Left colon (tissue), 2 donors: Measurements from ENCODE around the gene DOCK6. TPM values are rescaled to one million over a fixed set of nuclear protein-coding genes. Genes with fewer than 3 reads are reported as not detected.
A peak's percentile ranks its signal among the peaks of the same experiment; 100 is the strongest.

Experiments
- ATAC-seq: fragments of 200-7000 bp; cut with Tn5 transposase; one replicate; pipeline ENCODE4 v1.9.1; 2020; ENCODE audit warnings: mild to moderate bottlenecking, moderate library complexity
- DNase-seq, 2 donors: peaks; one replicate each; pipeline ENCODE4 v3.0.0-alpha.2; 2020
- intact Hi-C, 2 donors: fragments of 100-400 bp; cut with DNase I in 1 of 2; cut with micrococcal nuclease in 1 of 2; formaldehyde crosslinking; loops; one replicate each; pipeline versions ENCODE4 v1.11.2 to v1.14.0; 2022; cut with DNase I, micrococcal nuclease
- total RNA-seq, 2 donors: library from RNA; stranded (reverse); fragmentation: NEBNext Ultra II Directional; extraction: Animal tissue kit (Norgen Biotek cat#: 25700); gene quantifications; one replicate each; pipeline ENCODE4 v1.2.1, GENCODE V29; 2021
- donor health status: DM: no; HTN: no; CAD: no.
- donor health status: DM: yes; HTN: yes; CAD: no.

The DOCK6 gene
- total RNA-seq, 2 donors from 2014 or later: 64.7 to 77.6 TPM

DNA sequence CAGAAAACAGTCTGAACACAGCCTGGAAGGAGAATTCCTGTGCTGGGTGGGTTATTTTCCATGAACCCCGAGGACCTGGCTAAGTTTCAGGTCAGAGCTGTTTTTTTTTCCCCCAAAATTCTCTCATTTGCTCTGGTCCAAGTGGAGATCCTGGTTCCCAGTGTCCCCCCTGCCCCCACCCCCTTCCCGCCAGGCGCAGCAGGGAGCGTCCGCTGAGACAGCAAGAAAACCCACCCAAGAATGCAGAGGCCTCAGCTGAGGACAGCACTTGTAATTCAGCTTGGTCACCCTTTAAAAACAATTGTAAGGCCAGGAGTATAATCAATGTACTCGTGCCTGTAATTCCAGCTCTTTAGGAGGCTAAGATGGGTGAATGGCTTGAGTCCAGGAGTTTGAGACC, 22.2 kb upstream of the DOCK6 start:
- intact Hi-C loops: no loop called here
- no peak for DNase-seq
- ATAC-seq: no peak

DNA sequence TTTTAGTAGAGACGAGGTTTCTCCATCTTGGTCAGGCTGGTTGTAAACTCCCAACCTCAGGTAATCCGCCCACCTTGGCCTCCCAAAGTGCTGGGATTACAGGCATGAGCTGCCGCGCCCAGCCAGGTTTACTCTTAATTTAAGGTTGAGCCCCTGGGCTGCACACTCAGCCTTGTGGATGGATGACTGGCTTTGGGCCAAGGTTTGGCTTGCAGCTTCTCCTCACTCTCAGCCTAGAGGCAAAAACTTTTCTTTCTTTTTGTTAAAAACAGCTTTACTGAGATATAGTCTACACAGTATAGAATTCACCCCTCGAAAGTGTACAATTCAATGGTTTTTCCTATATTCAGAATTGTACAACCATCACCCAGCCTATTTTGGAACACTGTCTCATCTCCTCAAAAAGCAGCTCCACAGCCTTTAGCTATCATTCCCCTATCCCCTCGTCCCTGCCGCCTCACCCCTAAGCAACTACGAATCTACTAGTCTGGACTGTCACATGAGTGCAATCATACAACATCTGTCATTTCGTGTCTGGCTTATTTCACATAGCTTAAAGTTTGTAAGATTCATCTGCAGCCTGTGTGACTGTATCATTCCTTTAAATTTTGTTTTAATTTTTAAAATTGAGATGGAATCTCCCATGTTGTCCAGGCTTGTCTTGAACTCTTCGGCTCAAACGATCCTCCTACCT, 19.2 kb upstream of the DOCK6 start:
- ATAC-seq (no peak), DNase-seq (no peak)
- intact Hi-C loops: no loop called here

DNA sequence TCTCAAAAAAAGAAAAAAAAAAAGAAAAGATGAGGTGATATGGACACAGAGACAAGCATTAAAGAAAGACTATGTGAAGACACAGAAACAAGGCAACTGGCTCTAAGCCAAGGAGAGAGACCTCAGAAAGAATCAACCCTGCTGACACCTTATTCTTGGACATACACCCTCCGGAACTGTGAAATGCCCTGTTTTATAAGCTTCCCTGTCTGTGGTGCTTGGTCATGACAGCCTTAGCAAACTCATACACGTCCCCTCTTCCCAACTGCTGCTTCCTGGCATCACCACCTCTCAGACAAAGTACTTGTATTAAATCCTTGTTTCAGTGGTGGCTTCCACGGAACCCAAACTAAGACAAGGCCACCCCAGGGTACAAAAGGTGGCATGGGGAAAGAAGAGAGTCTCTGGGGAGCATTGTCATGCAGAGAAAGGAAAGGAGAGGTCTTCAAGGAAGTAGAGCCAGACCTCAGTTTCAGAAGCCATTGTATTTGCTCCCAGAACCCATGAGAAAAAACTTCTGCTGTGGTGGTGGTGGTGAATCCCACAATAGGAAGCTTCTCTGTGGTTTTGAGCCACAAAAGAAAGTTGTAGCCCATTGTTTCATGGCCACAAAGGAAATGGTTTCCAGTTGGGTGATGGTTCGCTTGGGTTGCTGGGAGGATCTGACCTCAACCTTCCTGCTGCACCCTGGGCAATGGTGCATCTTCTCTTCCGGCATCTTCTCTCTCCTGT, 17.3 kb upstream of the DOCK6 start:
- DNase-seq: no peak
- intact Hi-C loops: no loop called here
- ATAC-seq: no peak

DNA sequence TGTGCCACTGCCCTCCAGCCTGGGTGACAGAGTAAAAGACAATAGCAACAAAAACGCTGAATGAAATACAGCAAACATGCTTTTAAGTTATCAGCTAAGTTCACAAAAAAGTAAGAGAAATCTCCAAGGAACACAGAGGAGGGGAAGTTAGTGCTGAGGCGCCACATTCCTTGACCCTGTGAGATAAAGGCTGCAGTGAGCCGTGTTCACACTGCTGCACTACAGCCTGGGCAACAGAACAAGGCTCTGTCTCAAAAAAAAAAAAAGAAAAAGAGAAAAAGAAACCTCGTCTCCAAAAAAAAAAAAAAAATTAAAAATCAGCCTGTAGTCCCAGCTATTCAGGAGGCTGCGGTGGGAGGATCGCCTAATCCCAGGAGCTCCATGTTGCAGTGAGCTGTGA, 16.3 kb upstream of the DOCK6 start:
- ATAC-seq (no peak), DNase-seq (no peak)
- intact Hi-C loops: no loop called here

DNA sequence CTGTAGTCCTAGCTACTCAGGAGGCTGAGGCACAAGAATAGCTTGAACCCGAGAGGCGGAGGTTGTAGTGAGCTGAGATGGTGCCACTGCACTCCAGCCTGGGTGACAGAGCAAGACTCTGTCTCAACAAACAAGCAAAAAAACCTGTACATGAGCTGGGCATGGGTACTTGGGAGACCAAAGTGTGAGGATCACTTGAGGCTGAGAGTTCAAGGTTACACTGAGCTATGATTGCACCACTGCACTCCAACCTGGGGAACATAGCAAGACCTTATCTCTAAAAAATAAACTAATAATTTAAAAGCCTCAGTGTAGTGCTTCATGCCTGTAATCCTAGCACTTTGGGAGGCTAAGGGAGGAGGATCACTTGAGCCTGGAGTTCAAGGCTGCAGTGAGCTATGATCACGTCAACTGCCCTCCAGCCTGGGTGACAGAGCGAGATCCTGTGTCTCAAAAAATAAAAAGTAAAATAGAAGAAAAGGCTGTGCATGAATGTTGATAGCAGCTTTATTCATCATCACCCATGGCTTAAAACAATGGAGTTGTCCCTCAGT, 12.3 kb upstream of the DOCK6 start:
- DNase-seq: no peak
- no peak for ATAC-seq
- intact Hi-C loops: no loop called here

DNA sequence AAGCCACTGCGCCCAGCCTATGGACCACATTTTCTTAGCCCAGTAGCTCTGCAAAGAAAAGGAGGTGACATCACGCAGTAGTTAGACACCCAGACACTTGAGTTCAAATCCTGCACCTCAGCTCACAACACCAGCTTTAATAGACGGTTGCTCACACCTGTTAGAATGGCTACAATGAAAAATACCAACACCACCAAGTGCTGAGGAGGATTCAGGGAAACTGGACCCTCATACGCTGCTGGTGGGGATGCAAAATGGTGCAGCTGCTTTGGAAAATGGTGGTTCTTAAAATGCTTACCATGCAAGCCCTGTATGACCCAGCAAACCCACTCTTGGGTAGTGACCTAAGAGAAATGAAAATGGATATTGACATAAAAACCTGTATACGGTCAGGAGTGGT, 11.7 kb upstream of the DOCK6 start:
- DNase-seq: no peak
- ATAC-seq: no peak
- intact Hi-C loops: no loop called here

DNA sequence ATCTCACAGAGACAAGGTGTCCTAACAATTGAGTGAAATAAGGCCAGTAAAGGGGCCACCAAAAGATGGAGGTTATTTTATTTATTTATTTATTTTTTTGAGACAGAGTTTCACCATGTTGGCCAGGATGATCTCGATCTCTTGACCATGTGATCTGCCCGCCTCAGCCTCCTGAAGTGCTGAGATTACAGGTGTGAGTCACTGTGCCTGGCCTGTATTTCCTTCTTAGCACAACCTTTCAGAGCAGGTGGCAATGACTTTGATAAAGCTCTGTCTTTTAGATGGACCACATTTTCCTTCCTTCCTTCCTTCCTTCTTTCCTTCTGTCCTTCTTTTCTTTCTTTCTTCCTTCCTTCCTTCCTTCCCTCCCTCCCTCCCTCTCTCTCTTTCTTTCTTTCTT, 11.0 kb upstream of the DOCK6 start:
- intact Hi-C loops: no loop called here
- no peak for ATAC-seq
- DNase-seq: no peak

DNA sequence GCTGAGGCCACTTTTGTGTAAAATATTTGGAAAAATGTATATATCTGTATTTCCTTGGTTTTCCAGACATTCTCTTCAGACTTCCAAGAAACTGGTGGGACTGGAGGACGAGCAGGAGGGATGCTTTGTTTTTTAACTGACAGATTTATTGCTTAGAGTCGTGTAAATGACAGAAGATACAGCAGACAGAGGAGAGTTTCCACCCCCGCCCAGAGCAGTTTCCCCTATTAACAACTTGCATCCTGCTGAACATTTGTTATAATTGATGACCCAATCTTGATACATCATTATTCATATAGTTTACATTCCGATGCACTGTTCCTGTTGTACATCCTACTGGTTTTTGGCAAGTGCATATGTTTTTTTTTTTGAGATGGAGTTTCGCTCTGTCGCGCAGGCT, 7.1 kb upstream of the DOCK6 start:
- no peak for ATAC-seq
- DNase-seq: no peak
- intact Hi-C loops: no loop called here

DNA sequence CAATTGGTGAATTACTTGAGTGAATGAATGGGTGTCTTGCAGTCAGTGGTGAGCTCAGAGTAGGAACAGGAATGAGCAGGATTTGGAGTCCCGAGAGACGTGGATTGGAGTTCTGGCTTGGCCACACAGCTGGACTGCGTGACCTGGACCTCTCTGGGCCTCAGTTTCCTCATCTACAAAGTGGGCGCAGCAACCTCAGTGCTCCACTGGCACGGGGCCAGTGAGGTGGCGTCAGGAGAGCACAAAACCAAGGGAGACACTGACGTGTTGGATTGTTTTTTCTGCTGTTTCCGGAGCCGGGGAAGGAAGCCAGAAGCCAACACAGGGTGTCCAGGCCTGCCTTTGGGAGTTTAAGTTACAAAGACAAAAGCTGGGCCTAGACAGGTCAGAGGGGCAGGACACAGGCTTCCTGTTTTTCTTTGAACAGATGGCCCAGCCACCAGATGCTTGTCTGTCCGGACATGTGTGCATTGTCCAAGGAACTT, 6.5 kb upstream of the DOCK6 start:
- no peak for ATAC-seq
- DNase-seq: peak; percentile 46 to 51
- intact Hi-C loops: no loop called here

DNA sequence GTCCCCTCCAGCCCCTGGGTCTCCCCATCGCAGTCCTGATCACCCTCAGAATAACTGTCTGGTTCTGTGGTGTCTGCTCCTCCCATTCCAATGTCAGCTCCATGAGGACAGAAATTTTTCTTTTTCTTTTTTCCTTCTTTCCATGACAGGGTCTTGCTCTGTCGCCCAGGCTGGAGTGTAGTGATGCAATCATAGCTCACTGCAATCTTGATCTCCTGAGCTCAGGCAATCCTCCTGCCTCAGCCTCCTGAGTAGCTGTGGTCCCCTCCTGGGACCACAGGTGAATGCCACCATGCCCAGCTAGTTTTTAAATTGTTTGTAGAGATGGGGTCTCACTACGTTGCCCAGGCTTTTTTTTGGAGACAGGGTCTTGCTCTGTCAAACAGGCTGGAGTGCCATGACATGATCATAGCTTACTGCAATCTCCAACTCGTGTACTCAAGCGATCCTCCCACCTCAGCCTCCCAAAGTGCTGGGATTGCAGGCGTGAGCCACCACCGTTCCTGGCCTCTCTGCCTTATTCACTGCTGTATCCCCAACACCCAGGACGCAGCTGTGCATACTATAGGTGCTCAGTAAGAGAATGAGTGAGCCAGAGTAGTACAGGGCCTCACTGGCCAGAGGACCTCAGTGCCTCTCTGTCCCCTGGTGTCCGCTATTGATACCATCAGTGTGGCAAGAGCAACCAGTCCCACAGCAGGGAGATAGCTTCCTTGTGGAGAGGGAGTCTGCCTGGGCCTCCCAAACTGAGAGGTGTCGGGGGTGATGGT, 5.2 kb upstream of the DOCK6 start:
- no peak for ATAC-seq
- no peak for DNase-seq
- intact Hi-C loops: no loop called here

DNA sequence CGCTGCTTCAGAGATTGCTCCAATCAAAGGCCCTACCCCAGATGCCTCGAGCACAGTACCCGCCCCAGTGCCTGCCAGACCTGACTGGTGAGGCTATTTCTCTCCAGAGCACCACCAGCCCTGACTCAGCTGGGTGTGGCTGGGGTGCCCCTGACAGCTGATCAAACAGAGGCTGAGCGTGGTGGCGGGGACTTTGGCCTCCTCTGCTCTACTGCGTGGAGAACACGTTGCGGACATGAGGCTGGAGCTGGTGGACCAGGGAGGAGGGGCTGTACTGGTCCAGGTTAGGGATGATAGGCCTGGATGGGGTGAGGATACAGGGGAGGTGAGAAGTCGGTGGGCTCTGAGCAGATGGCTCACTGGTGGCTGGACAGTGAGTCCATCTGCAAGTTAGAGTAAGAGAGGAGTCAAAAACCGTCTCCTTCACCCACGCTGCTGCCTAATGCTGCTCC, 3.5 kb upstream of the DOCK6 start:
- DNase-seq: peak; percentile 92 to 97
- ATAC-seq: peak; percentile 87
- intact Hi-C loops: no loop called here

DNA sequence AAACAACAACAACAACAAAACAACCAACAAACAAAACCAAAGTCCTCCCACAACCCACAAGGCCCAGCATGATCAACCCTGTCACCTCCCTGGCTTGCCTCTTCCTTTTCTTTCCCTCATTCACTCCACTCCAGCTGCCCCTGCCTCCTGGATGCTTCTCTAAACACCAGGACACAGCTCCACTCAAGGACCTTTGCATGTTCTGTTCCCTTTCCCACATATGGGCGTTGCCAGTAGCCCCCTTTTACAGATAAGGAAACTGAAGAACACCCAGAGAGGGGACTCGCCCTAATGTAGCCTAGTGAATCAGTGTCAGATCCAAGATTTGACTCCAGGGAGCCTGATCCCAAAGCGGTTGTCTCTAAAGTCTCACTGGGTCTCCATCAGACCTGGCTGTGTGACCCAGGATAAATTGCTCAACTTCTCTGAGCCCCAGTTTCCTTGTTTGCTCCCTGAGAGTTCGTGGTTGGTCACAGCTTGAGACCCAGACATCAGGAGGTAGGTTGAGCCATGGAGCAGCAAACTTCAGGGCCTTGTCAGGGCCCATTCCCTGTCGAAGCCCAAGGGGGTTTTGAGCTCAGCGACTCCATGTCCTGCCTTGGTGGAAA, 3.0 kb upstream of the DOCK6 start:
- intact Hi-C loops: no loop called here
- no peak for ATAC-seq
- DNase-seq: no peak

DNA sequence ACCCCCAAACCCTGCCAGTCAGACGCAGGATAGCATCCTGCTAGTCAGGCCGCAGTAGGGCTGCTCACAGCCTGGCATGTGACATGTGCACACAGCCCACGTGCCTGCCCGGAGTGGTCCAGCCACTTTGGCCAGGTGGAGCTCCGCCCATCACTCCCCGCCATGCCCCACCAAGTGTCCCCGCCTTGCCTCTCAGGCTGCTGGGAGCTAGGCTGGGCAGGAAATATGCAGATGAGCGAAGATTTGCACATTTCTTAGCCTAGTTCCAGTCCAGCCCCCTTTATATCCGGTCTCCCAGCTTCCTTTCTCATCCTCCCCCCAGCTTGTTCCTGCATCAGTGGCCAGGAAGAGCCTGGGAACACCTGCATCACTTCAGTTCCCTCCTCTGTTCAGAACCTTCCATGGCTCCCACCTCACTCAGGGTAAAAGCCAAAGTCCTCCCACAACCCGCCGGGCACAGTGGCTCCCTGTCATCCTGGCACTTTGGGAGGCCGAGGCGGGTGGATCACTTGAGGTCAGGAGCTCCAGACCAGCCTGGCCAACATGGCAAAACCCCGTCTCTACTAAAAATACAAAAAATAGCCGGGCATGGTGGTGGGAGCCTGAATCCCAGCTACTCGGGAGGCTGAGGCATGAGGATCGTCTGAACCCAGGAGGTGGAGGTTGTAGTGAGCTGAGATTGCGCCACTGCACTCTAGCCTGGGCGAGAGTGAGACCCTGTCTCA, 2.3 kb upstream of the DOCK6 start:
- intact Hi-C loops: no loop called here
- peak; percentile 76 for ATAC-seq
- peak; percentile 89 to 96 for DNase-seq

DNA sequence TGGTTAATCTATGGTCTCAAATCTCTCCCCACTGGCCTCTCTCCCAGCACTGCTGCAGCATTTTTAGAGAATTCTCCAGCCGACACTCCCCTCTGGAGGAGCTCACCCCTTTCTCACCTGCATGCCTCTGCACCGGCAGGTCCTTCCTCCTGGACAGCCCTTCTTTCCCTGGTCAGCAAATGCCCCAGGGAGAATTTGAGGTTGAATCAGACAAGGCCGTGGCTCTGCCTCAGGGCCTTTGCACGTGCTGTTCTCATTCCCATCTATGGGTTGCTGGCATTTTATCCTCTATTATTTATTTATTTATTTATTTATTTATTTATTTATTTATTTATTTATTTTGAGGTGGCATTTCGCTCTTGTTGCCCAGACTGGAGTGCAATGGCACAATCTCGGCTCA, 1.4 kb upstream of the DOCK6 start:
- DNase-seq: no peak
- intact Hi-C loops: no loop called here
- no peak for ATAC-seq

DNA sequence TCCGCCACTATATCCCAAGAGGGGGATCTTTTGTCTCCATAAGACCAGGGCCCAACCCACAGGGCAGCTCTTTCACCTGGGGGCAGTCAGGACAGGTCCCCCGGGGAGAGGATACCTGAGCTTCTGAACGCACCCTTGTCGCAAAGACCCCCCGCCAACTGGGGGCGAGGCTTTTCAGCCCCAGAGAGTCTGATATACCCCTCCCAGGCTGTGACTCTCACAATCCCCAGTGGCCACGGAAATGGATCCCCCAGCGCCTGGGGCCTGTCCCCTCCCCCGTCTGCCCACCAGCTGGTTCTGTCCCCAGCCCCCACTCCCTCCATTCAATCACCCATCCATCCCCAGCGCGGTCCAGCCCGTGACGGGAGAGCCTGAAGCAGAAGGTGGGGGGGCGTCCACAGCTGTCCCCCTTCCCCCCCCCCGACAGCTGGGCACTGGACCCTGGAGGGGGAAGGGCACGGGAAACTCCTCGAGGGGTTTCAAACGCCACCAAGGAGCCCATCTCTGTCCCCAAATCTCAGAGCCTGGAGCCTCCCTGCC, 823 bp downstream of the DOCK6 start:
- no peak for ATAC-seq
- intact Hi-C loops: no loop called here
- DNase-seq: peak; percentile 30 to 37

DNA sequence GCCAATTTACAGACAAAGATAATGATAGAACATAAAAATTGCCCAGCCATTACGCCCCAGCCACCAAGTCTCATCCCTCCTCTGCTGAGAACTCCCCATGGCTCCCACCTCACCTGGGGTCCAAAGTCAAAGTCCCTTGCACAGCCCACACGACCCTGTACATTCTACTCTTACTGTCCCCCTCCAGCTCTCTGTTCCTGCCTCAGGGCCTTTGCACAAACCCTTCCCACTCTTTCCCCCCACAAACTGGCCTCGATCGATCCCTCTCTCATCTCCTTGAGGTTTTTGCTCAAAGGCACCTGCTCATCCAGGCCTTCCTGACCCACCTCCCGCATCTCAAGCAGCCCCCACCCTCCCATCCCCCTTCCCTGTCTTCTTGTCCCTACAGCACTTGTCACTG, 1.3 kb downstream of the DOCK6 start:
- intact Hi-C loops: no loop called here

DNA sequence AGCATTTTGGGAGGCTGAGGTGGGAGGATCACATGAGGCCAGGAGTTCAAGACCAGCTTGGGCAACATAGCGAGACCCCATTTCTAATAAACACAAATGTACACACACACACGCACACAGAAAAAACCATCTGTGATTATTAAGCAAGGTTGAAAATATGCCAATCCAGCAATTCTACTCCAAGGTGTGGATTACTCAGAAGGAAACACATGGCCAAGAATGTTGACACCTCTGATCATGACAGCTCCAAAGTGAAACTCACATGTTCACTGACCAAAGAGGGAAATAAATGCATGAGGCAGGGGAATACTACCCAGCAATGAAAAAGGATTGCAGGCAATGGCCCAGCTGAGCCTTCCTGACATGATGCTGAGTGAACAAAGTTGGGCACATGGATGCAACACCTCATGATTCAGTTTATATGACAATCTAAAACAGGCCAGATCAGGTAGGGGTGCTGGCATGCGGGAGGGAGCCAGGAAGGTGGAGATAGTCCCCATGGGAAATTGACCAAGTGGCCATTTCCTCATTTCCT, 4.4 kb downstream of the DOCK6 start:
- ATAC-seq: no peak
- no peak for DNase-seq
- intact Hi-C loops: no loop called here

More for the DNA sequence above, 1.3 kb downstream of the DOCK6 start:
- no peak for ATAC-seq
- DNase-seq: no peak

DNA sequence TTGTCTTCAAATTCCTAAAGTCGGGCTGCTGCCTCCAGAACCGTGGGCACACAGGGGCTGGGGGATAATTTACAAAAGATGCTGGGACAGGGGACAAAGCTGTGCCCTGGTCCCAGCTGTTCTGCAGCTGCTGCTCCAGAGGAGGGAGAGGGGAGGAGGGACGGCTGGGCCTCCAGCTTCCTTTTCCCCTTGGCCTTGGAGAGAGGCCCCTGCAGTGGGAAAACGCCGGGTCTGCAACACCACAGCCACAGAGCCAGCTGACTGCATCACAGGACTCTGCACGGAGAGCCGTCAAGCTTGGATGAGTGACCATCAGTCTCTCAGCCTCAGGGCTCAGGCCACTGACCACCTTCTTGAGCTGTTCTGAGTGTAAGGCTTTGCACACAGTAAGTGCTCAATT, 6.1 kb downstream of the DOCK6 start:
- DNase-seq: no peak
- intact Hi-C loops: no loop called here
- ATAC-seq: no peak
